ENCODE results near the gene GSAP. TPM values are rescaled to one million over a fixed set of nuclear protein-coding genes. Genes with fewer than 3 reads are reported as not detected.

GSAP gene
- total and polyA plus RNA-seq, 2 of the 4 experiments (the other 2 are of a cell fraction), result 1.6 to 1.8 TPM

- H4K5ac ChIP-seq (ENCODE audit: low read depth, low read length), result no peak overlapping the region
- ChIA-PET CTCF (no interaction called here), POLR2A (ENCODE audit: unreplicated experiment) (no interaction called here)
- no peak overlapping the region for H3K9ac ChIP-seq (ENCODE audit: low read depth, low read length)
- no peaks in the 10 kb centered on the region for H3K27me3 ChIP-seq (ENCODE audit: control insufficient read depth, insufficient read depth, low read length)
- no peak overlapping the region for H2BK120ac ChIP-seq (ENCODE audit: low read depth, low read length)
- peaks cover 5% of the 10 kb centered on the region; the same call in 1 of the 2 replicates for H3K36me3 ChIP-seq (ENCODE audit: control insufficient read depth, insufficient read depth, low read length)
- no peak overlapping the region for H3K23ac ChIP-seq (ENCODE audit: low read depth, low read length)
- H2AK5ac ChIP-seq (ENCODE audit: low read depth, low read length), result no peak overlapping the region
- H4K91ac ChIP-seq (ENCODE audit: insufficient read depth, low read depth, low read length), result no peak overlapping the region
- no peak overlapping the region for H3K4me3 ChIP-seq (ENCODE audit: insufficient read depth, low read depth, low read length)
- H3K18ac ChIP-seq (ENCODE audit: low read depth, low read length), result no peak overlapping the region
- H2BK20ac ChIP-seq (ENCODE audit: low read depth, low read length), result no peak overlapping the region
- WGBS, 2 experiments (ENCODE audit: extremely low coverage in 2 of 2, insufficient read length in 1 of 2), result no CpG with 5 or more reads among the region's 1 CpG
- in situ Hi-C loops (cut with MboI; ENCODE audit: low sequenced_read_pairs) (no loop called here), intact Hi-C loops (cut with micrococcal nuclease) (no loop called here), dilution Hi-C loops (cut with HindIII; ENCODE audit: low sequenced_read_pairs, unreplicated experiment) (no loop called here)
- H2BK15ac ChIP-seq (ENCODE audit: low read depth, low read length), result no peak overlapping the region
- H2BK5ac ChIP-seq (ENCODE audit: low read depth, low read length, poor library complexity, severe bottlenecking), result no peak overlapping the region
- H4K20me1 ChIP-seq (ENCODE audit: insufficient read depth, low read length), result no peaks in the 10 kb centered on the region
- ATAC-seq (ENCODE audit: low read depth), result no peak
- H3K56ac ChIP-seq (ENCODE audit: extremely low read depth, insufficient read depth, low read length), result no peak overlapping the region
- BruUV-seq (replicated peaks), result no TSS peak
- peaks cover 8% of the 10 kb centered on the region for H3K4me1 ChIP-seq (ENCODE audit: control insufficient read depth, insufficient read depth, low read length)
- no peak overlapping the region for H3K14ac ChIP-seq (replicated peaks; ENCODE audit: low read depth, low read length)
- TF ChIP-seq CEBPB (IDR thresholded peaks at IDR 0.05; ENCODE audit: low read depth, low read length) (no peak), MAZ (IDR thresholded peaks at IDR 0.05; ENCODE audit: borderline replicate concordance, low read depth, low read length) (no peak), RAD21 (IDR thresholded peaks at IDR 0.05; ENCODE audit: low read length) (no peak), CHD1 (IDR thresholded peaks at IDR 0.05; ENCODE audit: low read depth, low read length) (no peak), POLR2A (IDR thresholded peaks at IDR 0.05; ENCODE audit: low read depth, low read length) (no peak), FOS (IDR thresholded peaks at IDR 0.05; ENCODE audit: low read depth, low read length) (no peak), MAFK (IDR thresholded peaks at IDR 0.05; ENCODE audit: low read depth, low read length) (no peak), RCOR1 (IDR thresholded peaks at IDR 0.05; ENCODE audit: insufficient replicate concordance, low read length) (no peak), BHLHE40 (IDR thresholded peaks at IDR 0.05; ENCODE audit: low read depth, low read length) (no peak), SMC3 (IDR thresholded peaks at IDR 0.05; ENCODE audit: low read depth, low read length) (no peak), USF2 (IDR thresholded peaks at IDR 0.05; ENCODE audit: low read depth, low read length) (no peak), NFE2L2 (IDR thresholded peaks at IDR 0.05; ENCODE audit: low read depth, low read length) (no peak), MXI1 (IDR thresholded peaks at IDR 0.05; ENCODE audit: borderline replicate concordance, low read depth, low read length) (no peak), CTCF (conservative IDR thresholded peaks at IDR 0.05; ENCODE audit: low read depth, low read length) (no peak), RFX5 (IDR thresholded peaks at IDR 0.05; ENCODE audit: low read depth, low read length) (no peak)
- TF ChIP-seq, protein P1, sequence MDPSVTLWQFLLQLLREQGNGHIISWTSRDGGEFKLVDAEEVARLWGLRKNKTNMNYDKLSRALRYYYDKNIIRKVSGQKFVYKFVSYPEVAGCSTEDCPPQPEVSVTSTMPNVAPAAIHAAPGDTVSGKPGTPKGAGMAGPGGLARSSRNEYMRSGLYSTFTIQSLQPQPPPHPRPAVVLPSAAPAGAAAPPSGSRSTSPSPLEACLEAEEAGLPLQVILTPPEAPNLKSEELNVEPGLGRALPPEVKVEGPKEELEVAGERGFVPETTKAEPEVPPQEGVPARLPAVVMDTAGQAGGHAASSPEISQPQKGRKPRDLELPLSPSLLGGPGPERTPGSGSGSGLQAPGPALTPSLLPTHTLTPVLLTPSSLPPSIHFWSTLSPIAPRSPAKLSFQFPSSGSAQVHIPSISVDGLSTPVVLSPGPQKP (IDR thresholded peaks at IDR 0.05; ENCODE audit: borderline replicate concordance, low read depth, low read length), result no peak
- H3K4ac ChIP-seq (ENCODE audit: low read depth, low read length), result no peak overlapping the region
- no peak overlapping the region for H4K8ac ChIP-seq (ENCODE audit: low read depth in 2 of 2, low read length in 2 of 2)
- peaks cover 2% of the 10 kb centered on the region; the same call in 1 of the 2 replicates for H3K9me1 ChIP-seq (ENCODE audit: insufficient read depth, low read length)
- H3K79me1 ChIP-seq (ENCODE audit: low read depth in 1 of 2, low read length in 2 of 2), result no peaks in the 10 kb centered on the region
- no peak overlapping the region for H3K4me2 ChIP-seq (ENCODE audit: low read depth, low read length)
- H3K9me3 ChIP-seq (ENCODE audit: control insufficient read depth, insufficient read depth, low read length), result no peaks in the 10 kb centered on the region
- DNase-seq, result no peak
- no peak overlapping the region for H2AK9ac ChIP-seq (replicated peaks; ENCODE audit: low read depth, low read length, poor library complexity)
- no peak overlapping the region for H2AFZ ChIP-seq (replicated peaks; ENCODE audit: low read length, poor library complexity)
- no peak overlapping the region for H3K27ac ChIP-seq (ENCODE audit: insufficient read depth, low read length)
These were observed 106.4 kb downstream of the GSAP start for GRCh38 chr7:77309714-77310220.

Measured in IMR-90 (cell line).